Adrenal gland (tissue), 12 donors: ENCODE data around the gene AGFG1. TPM values are rescaled to one million over a fixed set of nuclear protein-coding genes. Genes with fewer than 3 reads are reported as not detected.

Experiments
- DNase-seq, 7 donors: peaks; one replicate each; pipeline ENCODE4 v3.0.0-alpha.2; 2019 to 2020
- H3K27ac ChIP-seq, 5 donors: fragments of 200-600 bp; sonication (generic) in 4 of 5; 1 replicate in 3 of 5; 2 replicates in 2 of 5; pipeline versions ENCODE4 v1.5.1 to v1.8.0; 2016 to 2020; ENCODE audit warnings: mild to moderate bottlenecking in 1 of 5
- H3K27me3 ChIP-seq: fragments of 200-600 bp; 2 replicates; pipeline ENCODE4 v1.8.0; 2021
- H3K36me3 ChIP-seq, 2 donors: fragments of 200-600 bp; replicated peaks in 1 of 2; 1 replicate in 1 of 2; 2 replicates in 1 of 2; pipeline versions ENCODE4 v1.5.1 to v1.8.0; 2018 to 2022
- H3K4me1 ChIP-seq, 2 donors: fragments of 200-600 bp; replicated peaks in 1 of 2; 1 replicate in 1 of 2; 2 replicates in 1 of 2; pipeline versions ENCODE4 v1.5.1 to v1.8.0; 2018 to 2021
- H3K4me3 ChIP-seq, 4 donors: fragments of 200-600 bp; sonication (generic) in 3 of 4; one replicate each; pipeline ENCODE4 v1.5.1; 2016 to 2018
- H3K9me3 ChIP-seq, 3 donors: fragments of 200-600 bp; sonication (generic) in 1 of 3; replicated peaks in 1 of 3; 1 replicate in 2 of 3; 2 replicates in 1 of 3; pipeline versions ENCODE4 v1.5.1 to v1.8.0; 2016 to 2021
- POLR2A ChIP-seq, 2 donors: fragments of 450-650 bp; IDR thresholded peaks; one replicate each; pipeline ENCODE4 v1.6.1; 2017; ENCODE audit warnings: antibody characterized with exemption in 2 of 2, mild to moderate bottlenecking in 2 of 2, moderate library complexity in 1 of 2
- WGBS, 4 donors: extraction: QIAGEN DNeasy Blood & Tissue Kit in 2 of 4; methylation state at CpG; one replicate each; pipeline versions ENCODE4 v1.1.5 to v1.1.7; 2013 to 2017; 5-methylcytosine and 5-hydroxymethylcytosine counted together
- intact Hi-C, 2 donors: fragments of 100-400 bp; cut with DNase I; formaldehyde crosslinking; loops; one replicate each; pipeline versions ENCODE4 v1.14.1 to v1.15.0; 2022 to 2023
- polyA plus RNA-seq, 3 donors: library from polyadenylated mRNA; stranded (reverse); fragments of 200-250 nt in 2 of 3; fragments of 350-450 nt in 1 of 3; fragmentation: Illumina TruSeq in 1 of 3; extraction: RNeasy Lipid Tissue Mini Kit (QIAGEN cat#74804) in 1 of 3; gene quantifications; one replicate each; pipeline ENCODE4 v1.2.3, GENCODE V29; 2013 to 2014
- total RNA-seq, 9 donors: library from RNA; depleted of rRNA in 4 of 9; stranded (reverse); fragments of >200 nt in 4 of 9; fragments of 120-200 nt in 1 of 9; fragmentation: NEBNext Ultra II Directional in 1 of 9; extraction: Animal tissue kit (Norgen Biotek cat#: 25700) in 1 of 9; gene quantifications; one replicate each; pipeline versions ENCODE4 v1.1.0 to v1.2.4, GENCODE V29; 2013 to 2023
- TF ChIP-seq, protein P1 (sequence below), 6 experiments: fragments of 450-650 bp in 4 of 6; fragments of 200-600 bp in 2 of 6; sonication (generic) in 1 of 6; IDR thresholded peaks; 1 replicate in 5 of 6; 2 replicates in 1 of 6; pipeline versions ENCODE4 v1.5.1 to v1.8.0; 2016 to 2021; ENCODE audit warnings: antibody characterized with exemption in 6 of 6, mild to moderate bottlenecking in 2 of 6, moderate library complexity in 1 of 6
- donor health status: healthy with polysubstance abuse.
- donor health status: Bipolar disorder and iron deficiency.
- donor health status: DM: yes; HTN: yes; CAD: no.
- donor health status: DM: no; HTN: no; CAD: no.
- donor health status: DM: no; HTN: no; CAD: no.
- donor health status: DM: yes; HTN: yes; CAD: no.

The AGFG1 gene
- total and polyA plus RNA-seq, 12 donors: 13.5 to 117 (median 64.7) TPM

DNA sequence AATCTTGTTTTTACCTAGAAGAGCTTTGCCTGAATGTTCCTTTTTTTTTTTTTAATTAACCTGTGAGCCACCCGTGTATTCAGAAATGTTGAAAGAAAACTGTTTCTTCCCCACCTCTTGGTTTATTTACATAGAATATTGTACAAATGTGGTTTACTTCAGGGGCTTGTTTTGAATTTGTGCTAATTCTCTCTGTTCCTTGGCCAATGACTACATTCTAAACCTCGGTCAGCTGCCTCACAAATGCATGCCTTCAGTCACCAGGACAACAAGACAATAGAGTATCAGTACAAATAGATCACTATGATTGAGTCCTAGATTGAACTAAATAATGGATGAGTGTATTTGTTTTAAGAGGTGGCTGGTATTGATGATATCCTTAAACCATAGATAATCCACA, 36.0 kb downstream of the AGFG1 start:
- Histone ChIP-seq H3K4me1 (peaks cover 36 to 89% of the 10 kb centered on the region in 2 donors), H3K9me3 (no peaks in the 10 kb centered on the region), H3K36me3 (no peaks in the 10 kb centered on the region), H3K27ac (no peak overlapping the region), H3K27me3 (no peaks in the 10 kb centered on the region), H3K4me3 (no peak overlapping the region)
- intact Hi-C loops: no loop called here
- DNase-seq: no peak
- WGBS, 4 donors: 80 to 89% (median 85%) methylated on average over 2 of the region's 2 CpGs
- TF ChIP-seq, protein P1, sequence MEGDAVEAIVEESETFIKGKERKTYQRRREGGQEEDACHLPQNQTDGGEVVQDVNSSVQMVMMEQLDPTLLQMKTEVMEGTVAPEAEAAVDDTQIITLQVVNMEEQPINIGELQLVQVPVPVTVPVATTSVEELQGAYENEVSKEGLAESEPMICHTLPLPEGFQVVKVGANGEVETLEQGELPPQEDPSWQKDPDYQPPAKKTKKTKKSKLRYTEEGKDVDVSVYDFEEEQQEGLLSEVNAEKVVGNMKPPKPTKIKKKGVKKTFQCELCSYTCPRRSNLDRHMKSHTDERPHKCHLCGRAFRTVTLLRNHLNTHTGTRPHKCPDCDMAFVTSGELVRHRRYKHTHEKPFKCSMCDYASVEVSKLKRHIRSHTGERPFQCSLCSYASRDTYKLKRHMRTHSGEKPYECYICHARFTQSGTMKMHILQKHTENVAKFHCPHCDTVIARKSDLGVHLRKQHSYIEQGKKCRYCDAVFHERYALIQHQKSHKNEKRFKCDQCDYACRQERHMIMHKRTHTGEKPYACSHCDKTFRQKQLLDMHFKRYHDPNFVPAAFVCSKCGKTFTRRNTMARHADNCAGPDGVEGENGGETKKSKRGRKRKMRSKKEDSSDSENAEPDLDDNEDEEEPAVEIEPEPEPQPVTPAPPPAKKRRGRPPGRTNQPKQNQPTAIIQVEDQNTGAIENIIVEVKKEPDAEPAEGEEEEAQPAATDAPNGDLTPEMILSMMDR (IDR thresholded peaks at IDR 0.05): no peak
- no peak for TF ChIP-seq POLR2A (IDR thresholded peaks at IDR 0.05)

DNA sequence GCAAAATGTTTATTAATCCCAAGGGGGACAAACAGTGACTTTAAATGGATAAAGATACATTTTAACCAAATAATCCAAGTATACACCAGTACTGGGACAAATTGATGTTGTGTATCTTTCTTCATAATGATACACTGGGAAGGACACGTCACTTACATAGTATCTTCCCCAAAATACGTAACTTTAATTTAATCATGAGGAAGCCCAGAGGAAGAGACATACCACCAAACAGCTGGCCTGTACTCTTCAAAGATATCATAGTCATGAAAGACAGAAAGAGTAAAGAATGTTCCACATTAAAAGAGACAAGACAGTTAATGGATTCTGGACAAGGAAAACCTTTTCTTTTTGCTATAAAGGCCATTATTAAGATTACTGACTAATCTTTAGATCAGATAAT, 37.1 kb downstream of the AGFG1 start:
- H3K36me3 ChIP-seq: no peaks in the 10 kb centered on the region
- H3K4me1 ChIP-seq: peaks cover 35 to 88% of the 10 kb centered on the region in 2 donors
- no peak overlapping the region for H3K27ac ChIP-seq
- DNase-seq: no peak
- TF ChIP-seq, protein P1 (IDR thresholded peaks at IDR 0.05): no peak
- no peak for TF ChIP-seq POLR2A (IDR thresholded peaks at IDR 0.05)
- WGBS, 4 donors: 79 to 94% (median 83%) methylated on average over 2 of the region's 2 CpGs
- no peak overlapping the region for H3K4me3 ChIP-seq
- no peaks in the 10 kb centered on the region for H3K27me3 ChIP-seq
- no peaks in the 10 kb centered on the region for H3K9me3 ChIP-seq
- intact Hi-C loops: no loop called here

DNA sequence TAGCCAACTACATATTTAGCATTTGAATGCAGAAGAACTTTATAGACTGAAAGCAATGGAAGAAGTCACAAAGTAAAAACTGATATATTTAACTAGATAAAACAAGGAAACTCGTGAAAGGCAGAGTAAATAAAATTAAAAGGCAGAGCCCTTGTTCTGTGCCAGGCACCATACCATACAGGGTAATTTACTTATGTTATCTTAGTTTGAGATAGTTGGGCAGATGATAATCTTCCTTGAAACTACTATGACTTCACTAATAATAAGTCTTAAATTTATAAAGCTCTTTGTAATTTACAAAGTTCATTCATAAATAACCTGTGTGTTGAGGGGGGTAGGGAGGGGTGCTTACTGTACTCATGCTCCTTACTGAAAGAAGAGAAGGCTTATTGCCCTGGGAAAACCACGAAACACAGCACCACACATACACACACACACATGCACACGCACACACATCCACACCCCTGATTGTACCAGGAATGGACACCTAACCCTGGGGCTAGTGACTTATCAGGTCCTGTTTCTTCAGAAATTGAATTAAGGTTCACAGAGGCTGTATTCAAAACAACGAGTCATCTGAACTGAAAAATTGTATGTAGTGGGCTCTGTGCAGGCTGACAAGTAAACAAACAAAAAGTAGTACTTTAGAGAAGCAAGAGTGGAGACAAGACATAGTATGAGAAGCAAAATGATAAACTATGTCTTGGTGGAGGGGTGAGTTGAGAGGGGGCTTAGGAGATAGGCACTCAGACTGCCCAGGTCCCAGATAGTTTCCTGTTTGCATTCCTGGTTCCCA, 38.1 kb downstream of the AGFG1 start:
- Histone ChIP-seq H3K9me3 (no peaks in the 10 kb centered on the region), H3K27me3 (no peaks in the 10 kb centered on the region), H3K4me3 (no peak overlapping the region), H3K36me3 (no peaks in the 10 kb centered on the region), H3K4me1 (peaks cover 28 to 78% of the 10 kb centered on the region in 2 donors), H3K27ac (no peak overlapping the region)
- intact Hi-C loops: no loop called here
- WGBS, 4 donors: 57 to 67% (median 67%) methylated on average over 4 of the region's 4 CpGs
- TF ChIP-seq, protein P1 (IDR thresholded peaks at IDR 0.05): no peak
- no peak for TF ChIP-seq POLR2A (IDR thresholded peaks at IDR 0.05)
- peak in 1 of 7 donors; percentile 72 for DNase-seq

DNA sequence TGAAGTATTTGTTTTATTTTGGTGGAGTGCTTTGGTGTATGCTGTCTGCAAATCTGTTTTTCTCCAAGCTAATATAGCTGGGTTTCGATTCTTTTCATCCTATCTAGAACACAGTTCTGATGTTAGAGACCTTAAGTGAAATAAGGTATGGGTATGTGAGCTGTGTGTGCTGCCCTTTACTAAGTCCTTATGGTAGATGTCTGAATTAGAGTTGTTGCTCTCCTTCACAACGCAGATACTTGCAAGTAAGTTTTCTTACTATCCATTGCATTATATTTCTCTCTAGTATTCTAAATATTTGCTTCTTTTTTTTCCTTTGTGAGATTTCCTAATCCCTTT, 38.6 kb downstream of the AGFG1 start:
- H3K4me3 ChIP-seq: no peak overlapping the region
- no peak overlapping the region for H3K27ac ChIP-seq
- peaks cover 28 to 76% of the 10 kb centered on the region in 2 donors for H3K4me1 ChIP-seq
- intact Hi-C loops: no loop called here
- no peaks in the 10 kb centered on the region for H3K36me3 ChIP-seq
- no peak for TF ChIP-seq POLR2A (IDR thresholded peaks at IDR 0.05)
- TF ChIP-seq, protein P1 (IDR thresholded peaks at IDR 0.05): no peak
- no peaks in the 10 kb centered on the region for H3K9me3 ChIP-seq
- 81 to 87% (median 84%) methylated on average over 2 of the region's 2 CpGs for WGBS, 4 donors
- no peaks in the 10 kb centered on the region for H3K27me3 ChIP-seq
- DNase-seq: no peak
